ENCODE results near the gene SOAT1.
A peak's percentile ranks its signal among the peaks of the same experiment; 100 is the strongest.

GRCh38 chr1:179293340-179294327 lies at the start of gene SOAT1:
- TF ChIP-seq CTCF (IDR thresholded peaks at IDR 0.05) (peak in 1 of 6 experiments; percentile 27), POLR2A (IDR thresholded peaks at IDR 0.05) (peak; percentile 86 to 98)
